ENCODE data around the gene CCND1. TPM values are rescaled to one million over a fixed set of nuclear protein-coding genes. Genes with fewer than 3 reads are reported as not detected.
A peak's percentile ranks its signal among the peaks of the same experiment; 100 is the strongest.

The CCND1 gene
- 802 TPM for polyA plus RNA-seq (2012; ENCODE audit: insufficient read depth, insufficient read length, low read depth)

GRCh38 chr11:69640995-69641581, at the start of gene CCND1:
Gene CCND1, plus strand, starts transcription at chr11:69641156. Its CDS starts 158 bp downstream, at chr11:69641314.
- Histone ChIP-seq H3K27me3 (no peaks in the 10 kb centered on the region), H3K4me3 (ENCODE audit: low read depth, low read length) (peak within 1 kb of the TSS; percentile 95), H3K4me1 (peaks cover 15% of the 10 kb centered on the region), H3K36me3 (peaks cover 47% of the 10 kb centered on the region), H3K9me3 (no peaks in the 10 kb centered on the region)
- TF ChIP-seq, protein P1, sequence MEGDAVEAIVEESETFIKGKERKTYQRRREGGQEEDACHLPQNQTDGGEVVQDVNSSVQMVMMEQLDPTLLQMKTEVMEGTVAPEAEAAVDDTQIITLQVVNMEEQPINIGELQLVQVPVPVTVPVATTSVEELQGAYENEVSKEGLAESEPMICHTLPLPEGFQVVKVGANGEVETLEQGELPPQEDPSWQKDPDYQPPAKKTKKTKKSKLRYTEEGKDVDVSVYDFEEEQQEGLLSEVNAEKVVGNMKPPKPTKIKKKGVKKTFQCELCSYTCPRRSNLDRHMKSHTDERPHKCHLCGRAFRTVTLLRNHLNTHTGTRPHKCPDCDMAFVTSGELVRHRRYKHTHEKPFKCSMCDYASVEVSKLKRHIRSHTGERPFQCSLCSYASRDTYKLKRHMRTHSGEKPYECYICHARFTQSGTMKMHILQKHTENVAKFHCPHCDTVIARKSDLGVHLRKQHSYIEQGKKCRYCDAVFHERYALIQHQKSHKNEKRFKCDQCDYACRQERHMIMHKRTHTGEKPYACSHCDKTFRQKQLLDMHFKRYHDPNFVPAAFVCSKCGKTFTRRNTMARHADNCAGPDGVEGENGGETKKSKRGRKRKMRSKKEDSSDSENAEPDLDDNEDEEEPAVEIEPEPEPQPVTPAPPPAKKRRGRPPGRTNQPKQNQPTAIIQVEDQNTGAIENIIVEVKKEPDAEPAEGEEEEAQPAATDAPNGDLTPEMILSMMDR (IDR thresholded peaks at IDR 0.05; ENCODE audit: low read depth, low read length): peak; percentile 21; the same call in 1 of the 2 replicates
- peak; percentile 90 for DNase-seq

- Histone ChIP-seq H3K4me1 (peaks cover 2% of the 10 kb centered on the region; the same call in 1 of the 2 replicates), H3K27me3 (no peaks in the 10 kb centered on the region), H3K9me3 (no peaks in the 10 kb centered on the region; the same call in 1 of the 2 replicates), H3K36me3 (no peaks in the 10 kb centered on the region), H3K4me3 (ENCODE audit: low read depth, low read length) (no peak overlapping the region)
- TF ChIP-seq, protein P1 (IDR thresholded peaks at IDR 0.05; ENCODE audit: low read depth, low read length): no peak
- no peak for DNase-seq
Measured at GRCh38 chr11:69592986-69593650, 47.8 kb upstream of the CCND1 start.

- 0 out of 2 replicates have a peak, but pooled peaks cover 2% of the 10 kb centered on the region for H3K4me1 ChIP-seq
- no peaks in the 10 kb centered on the region for H3K27me3 ChIP-seq
- DNase-seq: no peak
- no peaks in the 10 kb centered on the region for H3K36me3 ChIP-seq
- TF ChIP-seq, protein P1 (IDR thresholded peaks at IDR 0.05; ENCODE audit: low read depth, low read length): no peak
- no peak overlapping the region for H3K4me3 ChIP-seq (ENCODE audit: low read depth, low read length)
- H3K9me3 ChIP-seq: no peaks in the 10 kb centered on the region; the same call in 1 of the 2 replicates
Measured at GRCh38 chr11:69593851-69594250, 47.1 kb upstream of the CCND1 start.

GRCh38 chr11:69594481-69594880, 46.5 kb upstream of the CCND1 start:
- no peak for DNase-seq
- H3K27me3 ChIP-seq: no peaks in the 10 kb centered on the region

DNA sequence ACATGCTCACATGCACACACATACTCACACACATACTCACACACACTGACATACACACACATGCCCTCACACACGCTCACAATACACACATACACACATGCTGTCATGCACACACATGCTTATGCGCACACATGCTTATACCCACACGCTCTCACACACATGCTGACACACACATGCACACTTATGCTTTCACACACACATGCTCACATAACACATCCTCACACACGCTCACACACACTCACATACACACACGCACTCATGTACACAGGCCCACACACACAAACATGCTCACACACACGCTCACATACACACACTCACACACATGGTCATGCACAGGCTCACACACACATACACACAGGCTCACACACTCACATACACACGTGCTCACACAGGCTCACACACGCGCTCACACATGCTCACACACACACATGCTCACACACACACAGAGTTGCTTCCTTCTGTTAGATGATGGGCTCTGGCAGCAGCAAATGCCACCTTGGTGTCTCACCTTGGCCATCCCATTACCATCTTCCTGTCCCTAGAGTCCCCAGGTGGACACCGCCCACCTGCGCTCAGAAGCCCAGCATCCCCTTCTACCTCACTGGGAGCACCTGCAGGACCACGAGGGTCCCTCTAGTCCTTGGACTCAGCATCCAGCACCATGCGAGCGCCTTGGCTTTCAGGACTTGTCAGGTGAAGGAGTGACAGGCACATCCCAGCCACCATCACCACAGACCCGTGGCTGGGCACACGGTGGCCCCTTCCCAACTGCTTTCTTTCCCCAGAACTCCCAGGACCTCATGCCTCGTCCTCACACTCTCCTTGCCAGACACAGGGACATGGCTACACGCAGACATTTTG, 44.9 kb upstream of the CCND1 start:
- DNase-seq: no peak
- no peaks in the 10 kb centered on the region for H3K27me3 ChIP-seq
- peaks cover 2% of the 10 kb centered on the region; the same call in 1 of the 2 replicates for H3K4me1 ChIP-seq
- TF ChIP-seq, protein P1 (IDR thresholded peaks at IDR 0.05; ENCODE audit: low read depth, low read length): no peak
- H3K36me3 ChIP-seq: no peaks in the 10 kb centered on the region
- no peaks in the 10 kb centered on the region; the same call in 1 of the 2 replicates for H3K9me3 ChIP-seq
- no peak overlapping the region for H3K4me3 ChIP-seq (ENCODE audit: low read depth, low read length)

More at GRCh38 chr11:69594481-69594880, 46.5 kb upstream of the CCND1 start:
- peaks cover 2% of the 10 kb centered on the region; the same call in 1 of the 2 replicates for H3K4me1 ChIP-seq
- H3K36me3 ChIP-seq: no peaks in the 10 kb centered on the region
- H3K9me3 ChIP-seq: no peaks in the 10 kb centered on the region; the same call in 1 of the 2 replicates
- TF ChIP-seq, protein P1 (IDR thresholded peaks at IDR 0.05; ENCODE audit: low read depth, low read length): no peak
- H3K4me3 ChIP-seq (ENCODE audit: low read depth, low read length): no peak overlapping the region

Measured in BE2C (cell line).